ACHN (cell line): Measurements from ENCODE around the gene DPYSL3.

Experiments
- DNase-seq: peaks from one replicate; pipeline ENCODE4 v3.0.0-alpha.2; 2015
- in situ Hi-C: cut with HindIII; loops from 2 replicates; pipeline ENCODE4 v1.10.0; 2017; ENCODE audit warnings: low sequenced_read_pairs, low pct_ligation_motif_present, low pct_unique_long_range_greater_than_20kb

DPYSL3 gene

DNA sequence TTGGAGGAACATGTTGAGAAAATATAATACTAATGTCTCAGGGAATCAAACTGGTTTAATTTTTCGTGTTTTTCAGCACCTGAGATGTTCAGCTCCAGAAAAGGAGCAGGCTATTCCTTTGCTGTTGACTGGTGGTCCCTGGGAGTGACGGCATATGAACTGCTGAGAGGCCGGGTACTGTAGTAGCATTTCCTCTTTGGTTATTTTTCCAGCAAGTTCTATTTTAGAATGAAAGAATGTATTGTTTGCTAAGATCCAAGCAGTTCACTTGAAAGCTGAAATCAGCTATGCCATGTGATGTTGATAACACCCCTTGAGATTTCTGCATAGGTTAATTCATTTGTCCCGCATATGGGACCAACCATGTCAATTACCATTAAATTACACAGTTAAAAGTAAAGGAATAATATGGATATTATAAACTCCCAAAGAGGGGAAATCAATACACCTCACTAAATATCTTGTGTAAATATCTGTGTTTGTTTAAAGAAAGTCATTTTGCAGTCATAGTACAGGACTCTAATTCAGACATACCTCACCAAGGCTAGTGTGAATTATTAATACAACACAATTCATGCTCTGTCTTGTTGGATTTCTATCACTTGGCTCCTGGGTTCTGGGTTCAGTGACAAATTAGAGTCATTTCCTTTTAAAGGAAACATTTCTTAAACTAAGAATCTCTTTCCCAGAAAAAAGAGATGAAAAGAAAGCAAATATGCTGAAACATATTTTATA is 148.3 kb downstream of the DPYSL3 start:
- in situ Hi-C loops: no loop called here
- DNase-seq: no peak

DNA sequence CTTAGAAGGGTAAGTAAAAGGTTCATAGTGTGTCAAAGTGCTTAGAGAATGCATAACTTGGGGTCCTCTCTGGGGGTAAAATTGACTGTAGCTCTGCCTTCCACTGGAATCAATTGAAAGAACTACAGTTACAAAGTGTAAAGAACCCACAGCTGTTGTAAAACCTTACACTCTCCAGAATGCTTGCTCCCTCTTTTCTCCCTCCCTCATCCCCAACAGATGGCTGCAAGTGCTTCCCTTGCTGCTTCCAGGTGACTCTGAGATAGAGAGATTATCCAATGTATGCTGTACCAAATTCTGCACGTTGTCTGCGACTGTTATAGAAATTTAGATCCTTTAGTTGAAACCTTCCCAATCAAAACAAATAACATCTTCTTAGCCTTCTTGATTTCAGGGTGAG is 149.1 kb downstream of the DPYSL3 start:
- no peak for DNase-seq
- in situ Hi-C loops: no loop called here

DNA sequence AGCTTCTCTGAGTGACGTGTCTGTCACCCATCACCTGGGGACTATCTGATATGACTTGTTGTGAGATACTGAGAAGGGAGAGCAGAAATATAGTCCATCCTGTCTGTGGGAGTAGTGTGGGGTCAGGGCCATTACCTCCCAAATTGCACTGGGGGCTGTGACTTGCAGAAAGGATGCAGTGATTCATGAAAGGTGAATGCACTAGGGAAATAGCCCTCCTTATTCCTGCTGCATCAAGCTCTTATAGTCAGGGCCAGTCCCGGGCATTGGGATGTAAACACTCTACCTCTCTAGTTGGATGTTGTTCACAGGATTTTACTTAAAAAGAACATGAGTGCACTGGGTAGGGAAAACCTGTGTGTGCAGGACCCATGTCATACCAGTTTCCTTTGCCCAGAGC is 150.3 kb downstream of the DPYSL3 start:
- in situ Hi-C loops: no loop called here
- no peak for DNase-seq

DNA sequence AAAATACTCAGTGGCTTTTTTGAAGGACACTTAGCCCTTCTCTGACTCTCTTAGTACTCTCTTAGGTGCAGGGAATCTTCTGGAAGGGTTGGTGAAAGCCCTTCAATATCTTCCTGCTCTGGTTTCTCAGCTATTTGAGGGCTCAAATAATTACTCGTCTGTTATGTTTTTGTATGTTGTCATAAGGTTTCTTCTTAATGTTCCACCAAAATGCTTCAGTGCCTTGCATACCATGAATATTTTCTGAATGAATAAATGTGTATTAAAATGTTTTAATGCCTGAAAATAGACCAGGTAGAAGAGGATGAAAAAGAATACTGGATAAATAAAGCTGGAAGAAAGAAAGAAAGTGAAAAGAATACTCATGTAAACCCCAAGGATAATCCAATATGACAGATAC is 150.8 kb downstream of the DPYSL3 start:
- DNase-seq: no peak
- in situ Hi-C loops: no loop called here

DNA sequence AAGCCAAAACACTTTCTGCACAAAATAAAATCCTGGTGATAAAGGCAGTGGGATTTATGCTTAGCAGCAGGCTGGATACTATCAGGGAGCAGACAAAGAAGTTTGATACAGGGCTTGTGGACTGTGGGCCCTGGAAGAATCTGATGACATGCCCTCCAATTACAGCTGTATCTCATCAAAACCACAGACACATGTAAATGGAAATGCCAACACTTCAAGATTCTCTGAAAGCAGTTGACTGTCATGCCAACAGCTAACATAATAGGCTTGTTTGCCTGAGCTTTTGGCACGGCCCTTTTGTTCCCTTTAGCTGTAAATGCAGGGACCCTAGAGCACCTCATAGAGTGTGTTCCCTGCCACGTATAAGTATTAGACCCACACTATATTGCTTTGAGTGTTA is 160.6 kb downstream of the DPYSL3 start:
- in situ Hi-C loops: no loop called here
- DNase-seq: no peak

DNA sequence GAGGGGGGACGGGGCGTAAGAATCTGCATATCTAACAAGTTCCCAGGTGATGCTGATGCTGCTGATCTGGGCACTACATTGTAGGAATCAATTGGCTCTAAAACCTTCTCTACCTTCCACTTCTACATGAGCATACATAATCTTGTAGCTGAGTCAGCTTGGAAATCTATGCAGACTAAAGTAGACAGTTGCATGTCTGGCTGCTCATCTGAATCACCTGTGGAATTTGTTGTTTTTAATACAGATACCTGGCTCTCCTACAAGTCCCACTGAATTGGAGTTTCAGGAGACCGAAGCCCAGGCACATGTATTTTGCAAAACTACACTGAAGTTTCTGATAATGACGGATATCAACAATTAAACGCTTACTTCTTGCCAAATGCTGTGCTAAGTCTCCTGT is 161.4 kb downstream of the DPYSL3 start:
- DNase-seq: no peak
- in situ Hi-C loops: no loop called here

DNA sequence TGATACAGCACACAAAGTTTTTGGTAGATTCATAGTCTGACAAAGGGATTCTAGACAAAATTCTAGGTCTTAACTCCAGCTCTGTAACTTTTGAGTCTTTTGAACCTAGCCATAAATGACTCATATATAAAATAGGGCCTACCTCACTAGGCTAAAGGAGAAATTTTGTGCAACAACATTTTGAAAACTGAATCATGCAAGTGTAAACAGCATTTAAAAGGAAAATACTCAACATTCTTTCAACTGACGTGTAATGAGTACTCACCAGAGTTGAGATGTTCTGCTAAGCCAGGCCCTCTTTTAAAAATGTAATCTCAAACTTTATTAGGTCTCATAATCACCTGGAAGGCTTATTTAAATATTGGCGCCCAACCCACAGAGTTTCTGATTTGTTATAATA is 161.8 kb downstream of the DPYSL3 start:
- in situ Hi-C loops: no loop called here
- DNase-seq: no peak

DNA sequence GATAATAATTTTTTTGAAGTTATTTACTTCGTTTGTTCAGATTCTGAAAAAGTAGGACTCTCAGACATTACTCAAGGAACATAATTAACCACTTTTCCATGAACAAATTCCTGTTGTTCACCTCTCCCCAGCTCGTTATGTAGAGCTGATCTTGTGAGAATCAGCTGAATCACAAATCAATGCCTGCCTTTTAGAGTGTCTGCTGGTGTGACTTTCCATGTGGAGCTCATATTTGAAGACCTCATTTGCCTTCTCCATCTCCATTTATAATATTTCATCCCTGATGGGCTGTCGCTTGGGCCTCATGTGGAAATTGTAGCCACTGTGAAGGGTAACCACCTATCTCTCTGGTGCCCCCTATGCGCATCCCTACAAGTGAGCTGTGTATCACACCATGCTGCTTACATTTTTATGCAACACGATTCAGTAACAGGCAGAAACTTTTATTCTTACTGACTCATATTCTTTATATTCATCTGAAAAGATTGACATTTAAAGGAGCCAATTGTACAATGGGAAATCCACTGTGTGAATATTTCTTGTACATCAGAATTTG is 163.8 kb downstream of the DPYSL3 start:
- in situ Hi-C loops: no loop called here
- DNase-seq: no peak

DNA sequence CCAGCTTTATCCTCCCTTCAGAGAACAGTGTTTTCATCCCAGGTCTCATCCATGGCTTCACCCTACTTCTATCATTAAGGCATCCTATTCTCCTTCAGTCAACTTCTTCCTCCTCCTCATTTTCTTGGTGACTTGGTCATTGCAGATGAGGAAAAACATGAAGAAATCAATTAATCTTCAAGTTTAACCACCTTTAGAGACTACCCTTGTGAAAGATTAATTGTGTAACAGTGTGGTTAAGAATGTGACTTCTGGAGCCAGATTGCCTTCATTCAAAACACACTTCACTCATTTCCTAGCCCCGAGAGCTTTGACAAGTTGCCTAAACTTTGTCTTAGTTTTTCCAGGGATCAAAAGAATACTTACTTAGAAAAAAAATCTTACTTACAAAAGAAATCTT is 165.0 kb downstream of the DPYSL3 start:
- no peak for DNase-seq
- in situ Hi-C loops: no loop called here

DNA sequence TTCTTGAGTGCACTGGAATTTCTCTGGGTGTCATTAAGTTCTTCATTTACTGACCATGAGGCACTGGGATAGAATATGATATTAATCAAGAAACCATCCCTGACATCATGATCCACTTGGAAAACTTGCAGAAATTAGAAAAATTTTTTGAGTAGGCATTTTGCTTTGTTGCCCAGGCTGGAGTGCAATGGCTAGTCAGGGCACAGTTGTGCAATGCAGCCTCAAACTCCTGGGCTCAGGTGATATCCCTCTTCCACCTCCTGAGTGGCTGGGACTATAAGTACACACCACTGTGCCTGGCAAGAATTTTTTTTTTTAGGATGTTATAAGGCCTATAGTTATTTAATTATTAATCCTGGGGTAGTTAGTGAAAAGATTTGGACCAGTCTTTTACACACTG is 168.5 kb downstream of the DPYSL3 start:
- in situ Hi-C loops: no loop called here
- DNase-seq: no peak

DNA sequence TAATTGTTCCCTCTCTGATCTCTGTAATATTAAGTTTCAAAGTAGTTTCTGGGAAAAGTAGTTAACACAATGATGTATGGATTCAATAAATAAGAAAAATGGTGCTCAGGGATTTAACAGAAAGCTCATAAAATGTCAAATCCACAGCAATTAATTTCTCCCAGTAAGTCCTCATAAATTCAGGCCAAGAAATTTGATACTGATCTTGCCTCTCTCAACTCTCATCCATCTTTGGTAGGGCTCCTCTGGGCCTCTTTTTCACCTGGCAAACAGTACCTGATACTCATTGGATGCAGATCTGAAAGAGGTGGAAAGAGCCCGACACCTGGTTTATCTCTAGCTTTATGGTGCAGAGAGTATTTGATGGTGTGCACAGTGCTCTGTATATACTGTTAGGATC is 168.9 kb downstream of the DPYSL3 start:
- no peak for DNase-seq
- in situ Hi-C loops: no loop called here
